OCI-LY7 (cell line): Measurements from ENCODE around the gene IGFN1. TPM values are rescaled to one million over a fixed set of nuclear protein-coding genes. Genes with fewer than 3 reads are reported as not detected.

ENCODE experiments used
- BruUV-seq: library from RNA; stranded (reverse); fragments of 400-500 nt; replicated peaks from 2 replicates; lab custom pipeline; 2021; lab: Mats Ljungman, UMichigan
- CTCF ChIA-PET: fragments of 300-600 bp; sonication (Branson Sonifier 250); formaldehyde crosslinking; loops from one replicate; lab custom pipeline; 2022; ENCODE audit warnings: antibody characterized with exemption; ENCODE audit not compliant: unreplicated experiment; lab: Charles Lee
- POLR2A ChIA-PET: fragments of 300-600 bp; sonication (Branson Sonifier 250); formaldehyde crosslinking; loops from one replicate; lab custom pipeline; 2022; ENCODE audit warnings: antibody characterized with exemption; lab: Charles Lee
- DNase-seq: peaks from one replicate; pipeline ENCODE4 v3.0.0-alpha.2; 2015; ENCODE audit warnings: low spot score
- H2AFZ ChIP-seq: fragments of 200-600 bp; sonication (generic), shearing (Covaris generic); 2 replicates; pipeline ENCODE4 v1.6.1; 2014; ENCODE audit warnings: mild to moderate bottlenecking, antibody characterized with exemption, low read length, moderate library complexity
- H3K27ac ChIP-seq: fragments of 200-600 bp; sonication (generic); 2 replicates; pipeline ENCODE4 v1.5.1; 2014; ENCODE audit warnings: mixed run types, low read depth, mild to moderate bottlenecking, moderate library complexity, low read length, inconsistent platforms; ENCODE audit not compliant: poor library complexity, severe bottlenecking
- H3K36me3 ChIP-seq: fragments of 200-600 bp; sonication (generic); 2 replicates; pipeline ENCODE4 v1.6.1; 2014; ENCODE audit warnings: mild to moderate bottlenecking, antibody characterized with exemption, low read length, moderate library complexity, mixed read lengths; ENCODE audit not compliant: insufficient read depth
- H3K4me1 ChIP-seq: fragments of 200-600 bp; sonication (generic); 2 replicates; pipeline ENCODE4 v1.5.1; 2014; ENCODE audit warnings: mild to moderate bottlenecking, low read length; ENCODE audit not compliant: insufficient read depth, poor library complexity, severe bottlenecking
- H3K4me2 ChIP-seq: fragments of 200-600 bp; sonication (generic); 2 replicates; pipeline ENCODE4 v1.6.1; 2014; ENCODE audit warnings: mild to moderate bottlenecking, low read length
- H3K4me3 ChIP-seq: fragments of 200-600 bp; sonication (generic); 2 replicates; pipeline ENCODE4 v1.5.1; 2014; ENCODE audit warnings: mild to moderate bottlenecking, low read depth, low read length; ENCODE audit not compliant: poor library complexity, severe bottlenecking
- H3K79me2 ChIP-seq: fragments of 200-600 bp; sonication (generic); 2 replicates; pipeline ENCODE4 v1.6.1; 2016; ENCODE audit warnings: low read depth, mild to moderate bottlenecking, low read length, moderate library complexity, mixed read lengths; ENCODE audit not compliant: insufficient read depth
- H3K9me2 ChIP-seq: fragments of 200-600 bp; sonication (generic); 2 replicates; pipeline ENCODE4 v1.6.1; 2016; ENCODE audit warnings: mild to moderate bottlenecking, low read length, mixed read lengths; ENCODE audit not compliant: insufficient read depth
- H3K9me3 ChIP-seq: fragments of 200-600 bp; sonication (generic); 2 replicates; pipeline ENCODE4 v1.6.1; 2014; ENCODE audit warnings: mild to moderate bottlenecking, mixed run types, low read length, mixed read lengths
- H4K20me1 ChIP-seq: fragments of 200-600 bp; sonication (generic); 2 replicates; pipeline ENCODE4 v1.6.1; 2014; ENCODE audit warnings: mild to moderate bottlenecking, antibody characterized with exemption, low read length, moderate library complexity, mixed read lengths; ENCODE audit not compliant: insufficient read depth
- CTCF ChIP-seq: fragments of 200-600 bp; sonication (generic); conservative IDR thresholded peaks from 2 replicates; pipeline ENCODE4 v1.5.1; 2014; ENCODE audit warnings: mild to moderate bottlenecking, antibody characterized with exemption, low read length, moderate library complexity, mixed read lengths
- EZH2phosphoT487 ChIP-seq: fragments of 200-600 bp; sonication (generic); IDR thresholded peaks from 2 replicates; pipeline ENCODE4 v1.6.1; 2018; ENCODE audit warnings: low read depth, borderline replicate concordance, mild to moderate bottlenecking, mixed run types, antibody characterized with exemption, low read length, moderate library complexity, mixed read lengths
- intact Hi-C: fragments of 100-400 bp; cut with micrococcal nuclease; formaldehyde crosslinking; loops from one replicate; pipeline ENCODE4 v1.10.0; 2022; ENCODE audit not compliant: unreplicated experiment
- total RNA-seq, 2 experiments: library from RNA; depleted of rRNA in 1 of 2; stranded (reverse); fragments of >200 nt in 1 of 2; shearing (Covaris generic) in 1 of 2; gene quantifications; 2 replicates each; pipeline ENCODE4 v1.2.3, GENCODE V29; 2014 to 2022

IGFN1 gene
- total RNA-seq, 2 experiments from 2014 or later = not detected

GRCh38 chr1:201143726-201144635, 46.6 kb upstream of the IGFN1 start:
- Histone ChIP-seq H2AFZ (no peak overlapping the region), H3K9me3 (no peaks in the 10 kb centered on the region), H4K20me1 (no peaks in the 10 kb centered on the region), H3K4me3 (no peak overlapping the region), H3K9me2 (no peaks in the 10 kb centered on the region), H3K27ac (no peak overlapping the region), H3K4me1 (no peaks in the 10 kb centered on the region), H3K4me2 (no peak overlapping the region), H3K79me2 (no peaks in the 10 kb centered on the region), H3K36me3 (peaks cover 37% of the 10 kb centered on the region; the same call in 1 of the 2 replicates)
- TF ChIP-seq EZH2phosphoT487 (no peak), CTCF (no peak)
- BruUV-seq = no TSS peak
- POLR2A ChIA-PET = no interaction called here
- CTCF ChIA-PET = no interaction called here
- intact Hi-C loops = no loop called here
- no peak for DNase-seq

GRCh38 chr1:201144701-201145100, 45.9 kb upstream of the IGFN1 start:
- ChIA-PET CTCF (no interaction called here), POLR2A (interaction anchor here (0.7 kb wide), 1 partner anchor 73 kb away, joined by 3 read pairs; no protein-coding TSS in a partner anchor)
- no peak overlapping the region for H3K27ac ChIP-seq
- no TSS peak for BruUV-seq
- intact Hi-C loops = no loop called here
- no peak for DNase-seq
- H4K20me1 ChIP-seq = no peaks in the 10 kb centered on the region
- TF ChIP-seq EZH2phosphoT487 (no peak), CTCF (no peak)
- H3K79me2 ChIP-seq = no peaks in the 10 kb centered on the region
- H3K36me3 ChIP-seq = peaks cover 40% of the 10 kb centered on the region; the same call in 1 of the 2 replicates
- no peak overlapping the region for H3K4me2 ChIP-seq
- H3K4me3 ChIP-seq = no peak overlapping the region
- no peaks in the 10 kb centered on the region for H3K4me1 ChIP-seq
- no peak overlapping the region for H2AFZ ChIP-seq
- H3K9me3 ChIP-seq = no peaks in the 10 kb centered on the region
- no peaks in the 10 kb centered on the region for H3K9me2 ChIP-seq

GRCh38 chr1:201145132-201145531, 45.5 kb upstream of the IGFN1 start:
- H3K9me3 ChIP-seq = no peaks in the 10 kb centered on the region
- POLR2A ChIA-PET = interaction anchor here (0.7 to 1.3 kb wide), 2 partner anchors 11 to 72 kb away, joined by 3 read pairs; no protein-coding TSS in a partner anchor
- intact Hi-C loops = no loop called here
- peaks cover 42% of the 10 kb centered on the region; the same call in 1 of the 2 replicates for H3K36me3 ChIP-seq
- no peaks in the 10 kb centered on the region for H3K9me2 ChIP-seq
- H3K4me3 ChIP-seq = no peak overlapping the region
- no peak overlapping the region for H3K27ac ChIP-seq
- H3K4me1 ChIP-seq = no peaks in the 10 kb centered on the region
- no peak overlapping the region for H2AFZ ChIP-seq
- CTCF ChIA-PET = no interaction called here
- no peaks in the 10 kb centered on the region for H3K79me2 ChIP-seq
- no peak for DNase-seq
- no TSS peak for BruUV-seq
- H3K4me2 ChIP-seq = no peak overlapping the region
- no peaks in the 10 kb centered on the region for H4K20me1 ChIP-seq
- TF ChIP-seq EZH2phosphoT487 (no peak), CTCF (no peak)
